ENCODE results near the gene PRTFDC1. TPM values are rescaled to one million over a fixed set of nuclear protein-coding genes. Genes with fewer than 3 reads are reported as not detected.

The PRTFDC1 gene
- total and polyA plus RNA-seq, 8 donors = 1.2 to 21.6 (median 12.4) TPM; not detected in 1

GRCh38 chr10:24984906-24985305 is 32.5 kb upstream of the PRTFDC1 start:
- intact Hi-C loops (cut with DNase I; ENCODE audit: low total_unique reads) = no loop called here
- Histone ChIP-seq H3K27ac (no peak overlapping the region), H3K9me3 (no peaks in the 10 kb centered on the region), H3K4me1 (peaks cover 0 to 26% (median 3%) of the 10 kb centered on the region in 4 donors), H3K4me3 (no peak overlapping the region), H3K27me3 (no peaks in the 10 kb centered on the region), H3K36me3 (no peaks in the 10 kb centered on the region)
- no peak for DNase-seq
- WGBS, 5 donors = 42 to 49% (median 44%) methylated on average over 3 of the region's 3 CpGs
- no peak for TF ChIP-seq EP300 (IDR thresholded peaks at IDR 0.05)
- no peak for TF ChIP-seq POLR2AphosphoS5 (IDR thresholded peaks at IDR 0.05)
- no peak for TF ChIP-seq POLR2A (IDR thresholded peaks at IDR 0.05)
- TF ChIP-seq CTCF (IDR thresholded peaks at IDR 0.05) = no peak

DNA sequence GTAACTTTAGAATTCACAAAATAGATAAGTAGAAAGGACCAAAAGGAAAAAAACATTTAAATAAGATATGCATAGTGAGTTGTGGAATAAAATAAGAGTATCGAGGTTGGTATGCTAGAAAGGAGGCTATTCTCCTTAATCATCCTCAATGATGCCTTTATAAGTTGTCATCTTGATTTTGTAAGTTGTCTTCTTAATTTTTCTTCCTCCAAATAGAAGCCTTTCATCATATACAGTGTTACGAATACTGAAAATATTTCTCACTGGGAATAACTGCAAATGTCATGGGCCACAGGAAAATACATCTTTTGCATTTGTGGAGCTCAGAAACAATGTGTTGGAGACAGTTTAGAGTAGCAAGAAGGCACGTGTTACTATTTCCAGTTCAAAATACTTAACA is 31.5 kb upstream of the PRTFDC1 start:
- Histone ChIP-seq H3K27me3 (no peaks in the 10 kb centered on the region), H3K4me1 (peaks cover 0 to 16% (median 1%) of the 10 kb centered on the region in 4 donors), H3K9me3 (no peaks in the 10 kb centered on the region), H3K27ac (no peak overlapping the region), H3K4me3 (no peak overlapping the region), H3K36me3 (no peaks in the 10 kb centered on the region)
- TF ChIP-seq POLR2AphosphoS5 (IDR thresholded peaks at IDR 0.05) (no peak), EP300 (IDR thresholded peaks at IDR 0.05) (no peak), CTCF (IDR thresholded peaks at IDR 0.05) (no peak), POLR2A (IDR thresholded peaks at IDR 0.05) (no peak)
- DNase-seq = no peak
- WGBS, 5 donors = 79 to 94% (median 88%) methylated on average over 3 of the region's 3 CpGs
- intact Hi-C loops (cut with DNase I; ENCODE audit: low total_unique reads) = no loop called here

DNA sequence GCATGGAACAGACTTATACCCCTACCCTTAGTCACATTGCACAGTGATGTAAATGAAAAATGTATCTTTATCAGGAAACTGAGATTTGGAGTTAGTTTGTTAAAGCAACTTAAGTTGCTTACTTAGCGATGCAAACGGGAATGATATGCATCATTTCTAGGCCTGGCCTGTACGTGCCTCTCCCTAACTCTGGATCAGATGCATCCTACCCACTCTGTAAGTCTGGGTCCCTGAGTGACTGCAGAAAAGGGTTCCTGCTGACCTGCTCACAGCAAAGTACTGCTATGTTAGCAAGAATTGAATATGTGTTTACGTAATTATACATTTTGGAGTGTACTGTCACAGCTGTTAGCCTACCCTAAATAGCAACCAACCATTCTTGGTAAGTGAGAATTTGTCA is 30.7 kb upstream of the PRTFDC1 start:
- Histone ChIP-seq H3K27ac (no peak overlapping the region), H3K4me1 (peaks cover 0 to 14% (median 0%) of the 10 kb centered on the region in 4 donors), H3K4me3 (no peak overlapping the region), H3K36me3 (no peaks in the 10 kb centered on the region), H3K9me3 (no peaks in the 10 kb centered on the region), H3K27me3 (no peaks in the 10 kb centered on the region)
- WGBS, 5 donors = 83 to 94% (median 91%) methylated on average over 4 of the region's 4 CpGs
- intact Hi-C loops (cut with DNase I; ENCODE audit: low total_unique reads) = no loop called here
- no peak for TF ChIP-seq POLR2A (IDR thresholded peaks at IDR 0.05)
- TF ChIP-seq CTCF (IDR thresholded peaks at IDR 0.05) = no peak
- DNase-seq = no peak

GRCh38 chr10:24982319-24983112 is 30.1 kb upstream of the PRTFDC1 start:
- H3K27me3 ChIP-seq = no peaks in the 10 kb centered on the region
- H3K27ac ChIP-seq = peak overlapping the region in 2 of 5 donors; percentile 22 to 65
- intact Hi-C loops (cut with DNase I; ENCODE audit: low total_unique reads) = no loop called here
- DNase-seq = no peak
- no peak for TF ChIP-seq POLR2A (IDR thresholded peaks at IDR 0.05)
- TF ChIP-seq CTCF (IDR thresholded peaks at IDR 0.05) = no peak
- TF ChIP-seq EP300 (IDR thresholded peaks at IDR 0.05) = no peak
- TF ChIP-seq POLR2AphosphoS5 (IDR thresholded peaks at IDR 0.05) = no peak
- peaks cover 0 to 10% (median 0%) of the 10 kb centered on the region in 4 donors for H3K4me1 ChIP-seq
- 87 to 93% (median 90%) methylated on average over 1 of the region's 1 CpG for WGBS, 5 donors
- no peaks in the 10 kb centered on the region for H3K36me3 ChIP-seq
- no peak overlapping the region for H3K4me3 ChIP-seq
- no peaks in the 10 kb centered on the region for H3K9me3 ChIP-seq
